Activated CD8-positive, alpha-beta memory T cell treated with anti-CD3 and anti-CD28 coated beads, Interleukin-2, amount 50 U/mL, for 48 hours (primary cell): ENCODE measurements around the gene COX7B2.

Experiments
- DNase-seq: peaks from one replicate; pipeline ENCODE4 v3.0.0-alpha.2; 2020

COX7B2 gene

DNA sequence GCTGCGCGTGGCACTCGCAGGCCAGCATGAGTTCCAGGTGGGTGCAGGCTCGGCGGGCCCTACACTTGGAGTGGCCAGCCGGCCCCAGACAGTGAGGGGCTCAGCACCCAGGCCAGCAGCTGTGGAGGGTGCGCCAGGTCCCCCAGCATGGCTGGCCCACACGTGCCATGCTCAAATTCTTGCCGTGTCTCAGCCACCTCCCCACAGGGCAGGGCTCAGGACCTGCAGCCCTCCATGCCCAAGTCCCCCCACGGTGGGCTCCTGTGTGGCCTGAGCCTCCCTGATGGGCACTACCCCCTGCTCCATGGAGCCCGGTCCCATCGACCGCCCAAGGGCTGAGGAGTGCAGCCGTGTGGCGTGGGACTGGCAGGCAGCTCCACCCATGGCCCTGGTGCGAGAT lies 210.2 kb downstream of the COX7B2 start:
- DNase-seq, result no peak
